ENCODE data around the gene ZFC3H1. TPM values are rescaled to one million over a fixed set of nuclear protein-coding genes. Genes with fewer than 3 reads are reported as not detected.

ZFC3H1 gene
- total RNA-seq, 1 experiment from 2014 or later, result 24.4 TPM

DNA sequence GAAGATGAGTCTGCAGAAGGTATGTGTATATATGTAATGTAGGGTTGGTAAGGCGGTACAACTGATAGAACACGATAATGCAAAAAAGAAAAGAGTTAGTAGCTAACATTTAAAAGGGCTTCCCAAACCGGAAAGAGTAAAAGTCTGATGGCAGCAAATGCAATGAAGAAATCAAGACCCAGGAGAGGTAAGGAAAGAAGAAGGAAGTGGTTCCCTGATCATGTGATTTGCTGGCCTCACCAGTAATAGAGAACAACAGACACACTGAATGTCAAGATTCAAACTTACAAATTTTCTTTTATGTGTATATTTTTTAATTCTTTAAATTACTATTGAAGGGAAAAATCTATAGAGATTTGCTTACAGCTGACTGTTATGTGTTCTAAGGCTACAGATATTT is 18.4 kb downstream of the ZFC3H1 start:
- H3K27me3 ChIP-seq (ENCODE audit: insufficient read depth, low read length), result no peaks in the 10 kb centered on the region
- H4K8ac ChIP-seq (replicated peaks; ENCODE audit: insufficient read length, low read depth, low read length), result no peak overlapping the region
- no peaks in the 10 kb centered on the region for H3K79me2 ChIP-seq (ENCODE audit: insufficient read depth, low read length)
- no peak overlapping the region for H3T11ph ChIP-seq (ENCODE audit: low read length)
- no peak overlapping the region for H2BK15ac ChIP-seq (ENCODE audit: low read depth, low read length)
- H3K4me2 ChIP-seq (ENCODE audit: insufficient read depth, insufficient read length, low read length), result no peak overlapping the region
- H4K91ac ChIP-seq (ENCODE audit: insufficient read length, low read depth, low read length), result no peak overlapping the region
- H3K56ac ChIP-seq (ENCODE audit: insufficient read length, low read depth, low read length), result no peak overlapping the region
- no peak overlapping the region for H2BK120ac ChIP-seq (ENCODE audit: low read depth, low read length, poor library complexity, severe bottlenecking)
- H3K23ac ChIP-seq (ENCODE audit: insufficient read length, low read depth, low read length), result no peak overlapping the region
- no CpG with 5 or more reads among the region's 3 CpGs for WGBS (ENCODE audit: extremely low coverage, insufficient read length, low lambda C conversion rate)
- no peaks in the 10 kb centered on the region for H3K23me2 ChIP-seq (ENCODE audit: insufficient read length, low read depth, low read length, poor library complexity, severe bottlenecking)
- Mint-ChIP-seq H3K4me1 (no peaks in the 10 kb centered on the region), H3K4me3 (no peak overlapping the region), H3K9me3 (no peaks in the 10 kb centered on the region), H3K27ac (no peak overlapping the region), H3K27me3 (ENCODE audit: low read depth) (no peaks in the 10 kb centered on the region), H3K36me3 (ENCODE audit: insufficient read depth in 1 of 3, low read depth in 3 of 3) (peaks cover 18 to 70% (median 41%) of the 10 kb centered on the region in 3 experiments; a peak in 6 of 7 replicates)
- no peak overlapping the region for H2AFZ ChIP-seq (ENCODE audit: low read length)
- no peak overlapping the region for H2BK12ac ChIP-seq (ENCODE audit: insufficient read length, low read depth, low read length)
- H2BK5ac ChIP-seq (ENCODE audit: insufficient read length, low read length), result no peak overlapping the region
- H3K4me1 ChIP-seq (ENCODE audit: insufficient read depth, low read length), result no peaks in the 10 kb centered on the region
- no peaks in the 10 kb centered on the region for H3K9me3 ChIP-seq (ENCODE audit: control insufficient read depth, low read depth, low read length)
- no peak overlapping the region for H2BK20ac ChIP-seq (ENCODE audit: low read depth, low read length, poor library complexity, severe bottlenecking)
- H3K79me1 ChIP-seq (ENCODE audit: insufficient read depth, low read depth, low read length, poor library complexity, severe bottlenecking), result no peaks in the 10 kb centered on the region
- H2AK5ac ChIP-seq (ENCODE audit: insufficient read length, low read length), result no peak overlapping the region
- no peak overlapping the region for H3K9ac ChIP-seq (ENCODE audit: extremely low read depth, insufficient read length, low read length)
- H4K20me1 ChIP-seq (ENCODE audit: control insufficient read depth, insufficient read depth, insufficient read length), result no peaks in the 10 kb centered on the region
- no peak overlapping the region for H4K5ac ChIP-seq (ENCODE audit: insufficient read length, low read depth, low read length)
- no peak overlapping the region for H3K27ac ChIP-seq (ENCODE audit: insufficient read length, low read depth, low read length)
- TF ChIP-seq, protein P1, sequence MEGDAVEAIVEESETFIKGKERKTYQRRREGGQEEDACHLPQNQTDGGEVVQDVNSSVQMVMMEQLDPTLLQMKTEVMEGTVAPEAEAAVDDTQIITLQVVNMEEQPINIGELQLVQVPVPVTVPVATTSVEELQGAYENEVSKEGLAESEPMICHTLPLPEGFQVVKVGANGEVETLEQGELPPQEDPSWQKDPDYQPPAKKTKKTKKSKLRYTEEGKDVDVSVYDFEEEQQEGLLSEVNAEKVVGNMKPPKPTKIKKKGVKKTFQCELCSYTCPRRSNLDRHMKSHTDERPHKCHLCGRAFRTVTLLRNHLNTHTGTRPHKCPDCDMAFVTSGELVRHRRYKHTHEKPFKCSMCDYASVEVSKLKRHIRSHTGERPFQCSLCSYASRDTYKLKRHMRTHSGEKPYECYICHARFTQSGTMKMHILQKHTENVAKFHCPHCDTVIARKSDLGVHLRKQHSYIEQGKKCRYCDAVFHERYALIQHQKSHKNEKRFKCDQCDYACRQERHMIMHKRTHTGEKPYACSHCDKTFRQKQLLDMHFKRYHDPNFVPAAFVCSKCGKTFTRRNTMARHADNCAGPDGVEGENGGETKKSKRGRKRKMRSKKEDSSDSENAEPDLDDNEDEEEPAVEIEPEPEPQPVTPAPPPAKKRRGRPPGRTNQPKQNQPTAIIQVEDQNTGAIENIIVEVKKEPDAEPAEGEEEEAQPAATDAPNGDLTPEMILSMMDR (conservative IDR thresholded peaks at IDR 0.05), result no peak
- H3K18ac ChIP-seq (ENCODE audit: insufficient read length, low read depth, low read length), result no peak overlapping the region
- no peak overlapping the region for H3K14ac ChIP-seq (ENCODE audit: insufficient read depth, low read length)
- DNase-seq, result no peak
- no peak overlapping the region for H3K4ac ChIP-seq (ENCODE audit: low read depth, low read length)
